MM.1S (cell line): ENCODE measurements around the gene NCOA3.

Source experiments
- DNase-seq: peaks from one replicate; pipeline ENCODE4 v3.0.0-alpha.2; 2015
- H2AFZ ChIP-seq: fragments of 300-600 bp; sonication (generic); 2 replicates; pipeline ENCODE4 v1.6.0; 2016; ENCODE audit warnings: antibody characterized with exemption, low read length
- H3F3A ChIP-seq: fragments of 300-600 bp; sonication (generic); 2 replicates; pipeline ENCODE4 v1.6.1; 2016; ENCODE audit warnings: mild to moderate bottlenecking, antibody characterized with exemption, low read length, moderate library complexity, mixed read lengths; ENCODE audit not compliant: insufficient read depth
- H3K27ac ChIP-seq: fragments of 300-600 bp; sonication (generic); 2 replicates; pipeline ENCODE4 v1.5.1; 2016; ENCODE audit warnings: mild to moderate bottlenecking, low read length
- H3K27me3 ChIP-seq: fragments of 300-600 bp; sonication (generic); replicated peaks from 2 replicates; pipeline ENCODE4 v1.6.0; 2016; ENCODE audit warnings: low read length; ENCODE audit not compliant: insufficient read depth
- H3K36me3 ChIP-seq: fragments of 300-600 bp; sonication (generic); replicated peaks from 2 replicates; pipeline ENCODE4 v1.6.1; 2016; ENCODE audit warnings: mild to moderate bottlenecking, low read length, mixed read lengths; ENCODE audit not compliant: insufficient read depth
- H3K4me1 ChIP-seq: fragments of 300-600 bp; sonication (generic); 2 replicates; pipeline ENCODE4 v1.6.1; 2016; ENCODE audit warnings: low read length, mixed read lengths
- H3K4me2 ChIP-seq: fragments of 300-600 bp; sonication (generic); 2 replicates; pipeline ENCODE4 v1.6.0; 2016; ENCODE audit warnings: low read depth, low read length
- H3K4me3 ChIP-seq: fragments of 300-600 bp; sonication (generic); 2 replicates; pipeline ENCODE4 v1.5.1; 2016; ENCODE audit warnings: low read length, mixed read lengths
- H3K79me2 ChIP-seq: fragments of 300-600 bp; sonication (generic); 2 replicates; pipeline ENCODE4 v1.6.1; 2016; ENCODE audit warnings: mixed run types, low read length, mixed read lengths
- H3K9ac ChIP-seq: fragments of 300-600 bp; sonication (generic); 2 replicates; pipeline ENCODE4 v1.6.1; 2016; ENCODE audit warnings: low read length, mixed read lengths
- H3K9me2 ChIP-seq: fragments of 300-600 bp; sonication (generic); replicated peaks from 2 replicates; pipeline ENCODE4 v1.6.1; 2016; ENCODE audit warnings: mild to moderate bottlenecking, low read length, mixed read lengths; ENCODE audit not compliant: insufficient read depth
- H3K9me3 ChIP-seq: fragments of 300-600 bp; sonication (generic); replicated peaks from 2 replicates; pipeline ENCODE4 v1.6.1; 2016; ENCODE audit warnings: mild to moderate bottlenecking, low read length, mixed read lengths; ENCODE audit not compliant: insufficient read depth
- H4K20me1 ChIP-seq: fragments of 300-600 bp; sonication (generic); 2 replicates; pipeline ENCODE4 v1.6.1; 2016; ENCODE audit warnings: mild to moderate bottlenecking, low read length, moderate library complexity, mixed read lengths; ENCODE audit not compliant: insufficient read depth
- EZH2 ChIP-seq: fragments of 300-600 bp; sonication (generic); optimal IDR thresholded peaks from 2 replicates; pipeline ENCODE3; 2017; ENCODE audit warnings: low read depth, mild to moderate bottlenecking, antibody characterized with exemption, low read length, mixed read lengths
- EZH2phosphoT487 ChIP-seq: fragments of 300-600 bp; sonication (generic); IDR thresholded peaks from 2 replicates; pipeline ENCODE4 v1.6.1; 2018; ENCODE audit warnings: antibody characterized with exemption, low read length
- TF ChIP-seq, protein P1 (sequence below): fragments of 300-600 bp; sonication (generic); IDR thresholded peaks from 2 replicates; pipeline ENCODE4 v1.5.1; 2016; ENCODE audit warnings: antibody characterized with exemption, low read length, mixed read lengths

The NCOA3 gene

DNA sequence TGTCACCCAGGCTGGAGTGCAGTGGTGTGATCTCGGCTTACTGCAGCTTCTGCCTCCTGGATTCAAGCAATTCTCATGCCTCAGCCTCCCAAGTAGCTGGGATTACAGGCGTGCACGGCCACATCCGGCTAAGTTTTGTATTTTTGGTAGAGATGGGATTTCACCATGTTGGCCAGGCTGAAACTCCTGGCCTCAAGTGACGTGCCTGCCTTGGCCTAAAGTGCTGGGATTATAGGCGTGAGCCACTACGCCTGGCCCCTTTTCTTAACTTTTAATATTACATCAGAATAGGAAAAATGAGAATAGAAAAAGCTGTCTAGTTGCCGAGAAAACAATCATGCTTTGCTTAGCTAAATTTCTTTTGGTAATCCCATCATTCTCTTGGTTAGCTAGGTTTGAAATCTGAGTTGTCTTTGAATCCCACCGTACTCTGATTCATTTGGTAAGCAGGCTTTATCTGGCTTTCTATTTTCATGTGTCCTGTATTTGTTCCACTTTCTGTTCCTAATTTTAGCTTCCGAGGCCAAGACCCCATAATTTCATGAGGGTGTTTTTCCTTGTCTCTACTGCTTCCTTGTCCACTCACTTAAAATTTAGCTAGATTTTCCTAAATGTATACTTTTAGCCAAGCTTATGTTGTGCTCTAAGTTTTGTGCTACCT lies 83.5 kb downstream of the NCOA3 start:
- DNase-seq, result no peak
- no peaks in the 10 kb centered on the region for H3F3A ChIP-seq
- H2AFZ ChIP-seq, result no peak overlapping the region
- H3K36me3 ChIP-seq, result no peaks in the 10 kb centered on the region
- no peaks in the 10 kb centered on the region for H3K27me3 ChIP-seq
- H3K4me2 ChIP-seq, result no peak overlapping the region
- TF ChIP-seq EZH2phosphoT487 (no peak), EZH2 (no peak)
- TF ChIP-seq, protein P1, sequence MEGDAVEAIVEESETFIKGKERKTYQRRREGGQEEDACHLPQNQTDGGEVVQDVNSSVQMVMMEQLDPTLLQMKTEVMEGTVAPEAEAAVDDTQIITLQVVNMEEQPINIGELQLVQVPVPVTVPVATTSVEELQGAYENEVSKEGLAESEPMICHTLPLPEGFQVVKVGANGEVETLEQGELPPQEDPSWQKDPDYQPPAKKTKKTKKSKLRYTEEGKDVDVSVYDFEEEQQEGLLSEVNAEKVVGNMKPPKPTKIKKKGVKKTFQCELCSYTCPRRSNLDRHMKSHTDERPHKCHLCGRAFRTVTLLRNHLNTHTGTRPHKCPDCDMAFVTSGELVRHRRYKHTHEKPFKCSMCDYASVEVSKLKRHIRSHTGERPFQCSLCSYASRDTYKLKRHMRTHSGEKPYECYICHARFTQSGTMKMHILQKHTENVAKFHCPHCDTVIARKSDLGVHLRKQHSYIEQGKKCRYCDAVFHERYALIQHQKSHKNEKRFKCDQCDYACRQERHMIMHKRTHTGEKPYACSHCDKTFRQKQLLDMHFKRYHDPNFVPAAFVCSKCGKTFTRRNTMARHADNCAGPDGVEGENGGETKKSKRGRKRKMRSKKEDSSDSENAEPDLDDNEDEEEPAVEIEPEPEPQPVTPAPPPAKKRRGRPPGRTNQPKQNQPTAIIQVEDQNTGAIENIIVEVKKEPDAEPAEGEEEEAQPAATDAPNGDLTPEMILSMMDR, result no peak
- H3K4me3 ChIP-seq, result no peak overlapping the region
- no peaks in the 10 kb centered on the region; the same call in 1 of the 2 replicates for H3K4me1 ChIP-seq
- no peak overlapping the region for H3K9ac ChIP-seq
- no peaks in the 10 kb centered on the region for H3K9me3 ChIP-seq
- no peak overlapping the region for H3K27ac ChIP-seq
- peaks cover 89% of the 10 kb centered on the region for H3K79me2 ChIP-seq
- H3K9me2 ChIP-seq, result no peaks in the 10 kb centered on the region
- no peaks in the 10 kb centered on the region; the same call in 1 of the 2 replicates for H4K20me1 ChIP-seq

DNA sequence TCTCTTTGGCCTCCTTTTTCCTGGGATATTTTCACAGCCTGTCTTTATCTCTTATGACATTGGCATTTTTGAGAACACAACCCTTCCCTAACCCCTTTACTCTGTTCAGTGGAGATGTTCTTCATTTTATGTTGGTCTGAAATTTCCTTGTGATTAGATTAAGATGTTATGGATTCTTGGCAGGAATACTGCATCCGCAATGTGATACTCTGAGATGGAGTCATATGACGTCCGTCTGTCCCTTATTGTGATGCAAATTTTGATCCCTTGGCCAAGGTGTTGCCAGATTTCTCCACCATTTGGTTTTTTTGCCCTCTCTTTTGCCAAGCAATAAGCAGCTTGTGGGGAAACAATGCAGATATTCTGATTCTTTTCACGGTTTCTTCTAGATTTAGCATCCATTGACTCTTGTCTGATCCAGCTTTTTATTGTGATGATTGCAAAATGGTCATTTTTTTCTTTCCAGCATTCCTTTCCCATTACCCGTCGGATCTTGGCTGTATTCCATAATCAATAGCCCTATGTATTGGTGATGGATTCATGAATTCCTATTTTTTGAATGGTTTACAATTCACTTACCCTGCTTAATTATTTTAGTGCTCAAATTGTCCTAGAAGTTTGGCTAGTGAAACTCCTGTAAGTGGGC lies 85.1 kb downstream of the NCOA3 start:
- TF ChIP-seq EZH2 (no peak), EZH2phosphoT487 (no peak)
- TF ChIP-seq, protein P1, result no peak
- Histone ChIP-seq H3K79me2 (peaks cover 89% of the 10 kb centered on the region), H3K9me2 (no peaks in the 10 kb centered on the region), H4K20me1 (peaks cover 6% of the 10 kb centered on the region), H3K4me2 (no peak overlapping the region), H3K36me3 (no peaks in the 10 kb centered on the region), H2AFZ (no peak overlapping the region), H3F3A (no peaks in the 10 kb centered on the region; the same call in 1 of the 2 replicates), H3K27me3 (no peaks in the 10 kb centered on the region), H3K27ac (no peak overlapping the region), H3K9ac (no peak overlapping the region), H3K9me3 (no peaks in the 10 kb centered on the region), H3K4me3 (no peak overlapping the region), H3K4me1 (no peaks in the 10 kb centered on the region; the same call in 1 of the 2 replicates)
- no peak for DNase-seq

DNA sequence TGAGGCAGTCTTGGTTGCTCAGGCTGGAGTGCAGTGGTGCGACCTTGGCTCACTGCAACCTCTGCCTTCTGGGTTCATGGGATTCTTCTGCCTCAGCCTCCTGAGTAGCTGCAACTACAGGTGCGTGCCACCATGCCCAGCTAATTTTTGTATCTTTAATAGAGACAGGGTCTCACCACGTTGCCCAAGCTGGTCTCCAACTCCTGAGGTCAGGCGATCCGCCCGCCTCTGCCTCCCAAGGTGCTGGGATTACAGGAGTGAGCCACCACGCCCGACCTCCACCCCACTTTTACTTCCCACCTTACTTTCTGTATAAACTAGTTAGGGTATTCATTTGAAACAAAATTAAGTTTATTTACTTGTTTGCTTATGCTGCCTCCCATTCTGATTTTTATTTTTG lies 86.5 kb downstream of the NCOA3 start:
- TF ChIP-seq, protein P1, result no peak
- TF ChIP-seq EZH2 (no peak), EZH2phosphoT487 (no peak)
- H3K4me1 ChIP-seq, result no peaks in the 10 kb centered on the region; the same call in 1 of the 2 replicates
- no peaks in the 10 kb centered on the region for H3K9me3 ChIP-seq
- no peaks in the 10 kb centered on the region for H3K36me3 ChIP-seq
- no peak overlapping the region for H3K27ac ChIP-seq
- peaks cover 6% of the 10 kb centered on the region for H4K20me1 ChIP-seq
- no peaks in the 10 kb centered on the region for H3K9me2 ChIP-seq
- DNase-seq, result no peak
- no peak overlapping the region for H3K4me3 ChIP-seq
- H3K27me3 ChIP-seq, result no peaks in the 10 kb centered on the region
- no peak overlapping the region for H3K9ac ChIP-seq
- peaks cover 88% of the 10 kb centered on the region for H3K79me2 ChIP-seq
- H3F3A ChIP-seq, result no peaks in the 10 kb centered on the region; the same call in 1 of the 2 replicates
- H3K4me2 ChIP-seq, result no peak overlapping the region
- H2AFZ ChIP-seq, result no peak overlapping the region
